Measurements from ENCODE around the gene SLCO2B1. TPM values are rescaled to one million over a fixed set of nuclear protein-coding genes. Genes with fewer than 3 reads are reported as not detected.

The SLCO2B1 gene
- total RNA-seq, 1 donor from 2014 or later = 0.18 TPM

DNA sequence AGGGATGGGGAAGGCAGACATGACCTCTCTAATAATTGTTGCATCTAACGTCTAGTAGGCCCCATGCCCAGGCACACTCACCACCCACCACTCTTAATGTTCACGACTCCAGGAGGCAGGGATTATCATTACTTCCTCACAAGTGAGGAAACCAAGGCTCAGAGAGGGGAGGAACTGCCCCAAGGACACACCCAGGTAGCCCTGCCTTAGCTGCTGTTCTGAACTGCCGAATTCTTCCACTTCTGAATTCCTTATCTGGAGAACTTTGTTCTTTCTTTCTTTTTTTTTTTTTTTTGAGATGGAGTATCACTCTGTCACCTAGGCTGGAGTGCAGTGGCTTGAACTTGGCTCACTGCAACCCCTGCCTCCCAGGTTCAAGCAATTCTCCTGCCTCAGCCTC, 16.7 kb downstream of the SLCO2B1 start:
- CTCF ChIA-PET = no interaction called here

DNA sequence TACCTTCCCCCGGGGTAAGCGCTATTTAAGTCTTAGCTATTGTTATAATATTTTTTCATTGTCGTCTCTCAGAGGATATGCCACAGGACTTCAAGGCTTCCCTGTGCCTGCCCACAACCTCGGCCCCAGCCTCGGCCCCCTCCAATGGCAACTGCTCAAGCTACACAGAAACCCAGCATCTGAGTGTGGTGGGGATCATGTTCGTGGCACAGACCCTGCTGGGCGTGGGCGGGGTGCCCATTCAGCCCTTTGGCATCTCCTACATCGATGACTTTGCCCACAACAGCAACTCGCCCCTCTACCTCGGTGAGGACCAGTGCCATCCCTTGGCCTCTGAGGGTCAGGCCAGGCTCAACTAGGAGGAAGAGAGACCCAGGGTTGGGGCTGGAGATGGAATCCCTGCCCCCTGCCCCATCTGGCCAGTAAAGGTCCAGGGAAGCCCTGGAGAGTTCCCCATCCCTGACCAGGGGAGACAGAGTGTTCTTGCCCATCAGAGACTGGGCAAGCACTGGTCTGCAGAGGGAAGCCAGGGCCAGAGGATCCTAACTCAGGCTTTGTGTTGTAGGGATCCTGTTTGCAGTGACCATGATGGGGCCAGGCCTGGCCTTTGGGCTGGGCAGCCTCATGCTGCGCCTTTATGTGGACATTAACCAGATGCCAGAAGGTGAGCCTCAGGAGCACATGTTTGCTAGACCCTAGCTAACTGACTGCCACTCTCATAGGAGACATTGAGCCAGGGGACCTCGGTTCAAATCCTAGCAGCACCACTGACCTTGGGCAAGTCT, 18.4 kb downstream of the SLCO2B1 start:
- POLR2A ChIA-PET = no interaction called here
- ATAC-seq (ENCODE audit: low read depth) (no peak), DNase-seq (no peak)
- Mint-ChIP-seq H3K9me3 (no peaks in the 10 kb centered on the region), H3K4me1 (peaks cover 1% of the 10 kb centered on the region), H3K36me3 (ENCODE audit: low read depth) (no peaks in the 10 kb centered on the region), H3K27ac (no peak overlapping the region), H3K27me3 (peaks cover 7% of the 10 kb centered on the region), H3K4me3 (no peak overlapping the region)
- intact Hi-C loops (cut with micrococcal nuclease) = no loop called here
- no peak for TF ChIP-seq CTCF (IDR thresholded peaks at IDR 0.05)
- CTCF ChIA-PET = no interaction called here

More for the DNA sequence above, 16.7 kb downstream of the SLCO2B1 start:
- ATAC-seq (ENCODE audit: low read depth) = no peak
- DNase-seq = no peak
- Mint-ChIP-seq H3K9me3 (no peaks in the 10 kb centered on the region), H3K4me3 (no peak overlapping the region), H3K27ac (no peak overlapping the region), H3K36me3 (ENCODE audit: low read depth) (no peaks in the 10 kb centered on the region), H3K27me3 (peaks cover 18% of the 10 kb centered on the region), H3K4me1 (no peaks in the 10 kb centered on the region)
- intact Hi-C loops (cut with micrococcal nuclease) = no loop called here
- TF ChIP-seq CTCF (IDR thresholded peaks at IDR 0.05) = no peak
- POLR2A ChIA-PET = no interaction called here

DNA sequence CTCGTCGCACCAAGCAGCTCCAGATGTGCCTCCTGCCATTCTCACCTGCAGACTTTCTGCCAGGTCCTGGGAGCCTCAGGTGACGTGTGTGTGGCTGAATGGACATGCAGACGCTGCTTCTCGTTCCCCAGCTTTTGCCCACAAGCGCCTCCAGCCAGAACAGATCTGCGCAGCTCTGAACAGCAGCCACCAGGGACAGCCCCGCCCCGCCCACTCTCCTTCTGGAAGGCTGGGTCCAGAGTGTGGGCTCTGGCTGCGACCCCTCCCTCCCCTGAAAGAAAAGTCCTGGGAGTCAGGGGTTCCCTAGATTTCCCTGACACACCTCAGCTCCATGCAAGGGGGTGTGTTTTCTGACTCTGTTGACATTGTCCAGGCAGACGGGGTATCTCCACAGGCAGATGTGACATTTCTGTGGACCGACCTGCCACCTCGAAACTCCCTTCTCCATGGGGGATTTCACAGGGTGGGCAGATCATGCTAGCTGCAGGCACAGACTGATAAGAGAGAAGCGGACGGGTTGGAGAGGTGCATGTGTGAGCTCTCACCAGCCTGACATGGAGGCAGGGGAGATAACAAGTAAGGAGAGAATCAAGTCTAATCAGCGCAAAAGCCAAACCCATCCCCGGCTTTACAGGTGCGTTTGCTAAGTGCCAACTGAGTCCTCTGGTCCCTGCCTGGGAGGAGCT, 19.8 kb downstream of the SLCO2B1 start:
- Mint-ChIP-seq H3K27me3 (peaks cover 7% of the 10 kb centered on the region), H3K27ac (no peak overlapping the region), H3K36me3 (ENCODE audit: low read depth) (no peaks in the 10 kb centered on the region), H3K4me1 (peaks cover 10% of the 10 kb centered on the region), H3K9me3 (no peaks in the 10 kb centered on the region), H3K4me3 (no peak overlapping the region)
- no peak for ATAC-seq (ENCODE audit: low read depth)
- CTCF ChIA-PET = no interaction called here
- no peak for DNase-seq
- POLR2A ChIA-PET = no interaction called here
- intact Hi-C loops (cut with micrococcal nuclease) = no loop called here
- TF ChIP-seq CTCF (IDR thresholded peaks at IDR 0.05) = no peak

DNA sequence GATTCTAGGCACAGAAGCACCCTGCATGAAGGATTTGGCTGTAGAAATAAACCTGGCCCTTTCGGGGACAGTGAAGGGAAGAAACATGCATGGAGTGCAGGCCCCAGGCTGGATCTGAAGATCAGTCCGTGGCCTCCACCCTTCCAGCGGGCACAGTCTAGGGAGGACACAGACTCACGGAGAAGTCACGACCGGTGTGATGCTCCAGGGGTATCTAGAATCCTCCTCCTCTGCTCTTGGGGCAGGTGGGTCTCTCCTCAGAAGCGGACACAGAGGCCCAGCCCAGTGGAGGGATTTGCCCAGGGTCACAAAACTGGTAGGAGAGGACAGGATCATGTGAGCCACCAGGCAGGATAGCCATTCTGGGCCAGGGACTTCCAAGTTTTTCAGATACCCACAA, 22.4 kb downstream of the SLCO2B1 start:
- no peak for TF ChIP-seq CTCF (IDR thresholded peaks at IDR 0.05)
- no peaks in the 10 kb centered on the region for H3K9me3 Mint-ChIP-seq
- intact Hi-C loops (cut with micrococcal nuclease) = no loop called here
- no peaks in the 10 kb centered on the region for H3K36me3 Mint-ChIP-seq (ENCODE audit: low read depth)
- H3K4me3 Mint-ChIP-seq = no peak overlapping the region
- peaks cover 10% of the 10 kb centered on the region for H3K4me1 Mint-ChIP-seq
- ChIA-PET CTCF (no interaction called here), POLR2A (no interaction called here)
- peaks cover 7% of the 10 kb centered on the region for H3K27me3 Mint-ChIP-seq
- ATAC-seq (ENCODE audit: low read depth) (no peak), DNase-seq (no peak)
- no peak overlapping the region for H3K27ac Mint-ChIP-seq

DNA sequence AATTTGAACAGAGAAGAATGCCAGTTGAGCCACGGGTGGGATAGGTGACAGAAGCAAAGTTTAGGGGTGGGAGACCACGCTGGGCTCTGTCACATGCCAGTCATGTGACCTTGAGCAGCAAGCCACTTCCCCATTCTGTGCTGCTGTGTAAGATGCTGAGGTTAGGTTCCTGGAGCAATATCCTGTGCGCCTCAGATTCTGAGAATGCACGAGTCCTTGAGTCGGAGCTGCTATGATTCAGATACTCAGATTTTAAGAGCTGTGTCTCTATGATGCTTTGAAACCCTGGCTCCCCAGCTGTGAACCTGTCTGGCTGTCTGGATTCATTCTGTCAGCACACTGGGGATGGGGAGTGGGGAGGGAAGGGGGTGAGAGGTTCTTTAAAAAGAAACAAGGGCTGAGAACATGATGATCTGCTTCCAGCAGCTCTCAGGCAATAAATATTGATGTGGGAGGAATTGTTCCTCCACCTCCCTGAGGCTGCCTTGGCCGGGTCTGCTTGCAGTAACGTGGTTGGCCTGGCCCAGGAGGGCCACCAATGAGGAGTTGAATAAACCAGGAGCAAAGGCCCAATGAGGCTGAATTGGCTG, 24.0 kb downstream of the SLCO2B1 start:
- Mint-ChIP-seq H3K27ac (no peak overlapping the region), H3K4me3 (no peak overlapping the region), H3K36me3 (ENCODE audit: low read depth) (no peaks in the 10 kb centered on the region), H3K4me1 (peaks cover 10% of the 10 kb centered on the region), H3K27me3 (peaks cover 7% of the 10 kb centered on the region), H3K9me3 (no peaks in the 10 kb centered on the region)
- intact Hi-C loops (cut with micrococcal nuclease) = no loop called here
- no peak for TF ChIP-seq CTCF (IDR thresholded peaks at IDR 0.05)
- DNase-seq (no peak), ATAC-seq (ENCODE audit: low read depth) (no peak)
- POLR2A ChIA-PET = no interaction called here
- CTCF ChIA-PET = no interaction called here
